SKM-1 treated with dmso at 0.1 percent for 144 hours (cell line): ENCODE measurements around the gene MSMP.

Source experiments
- DNase-seq: peaks from one replicate; lab custom pipeline; 2025; ENCODE audit not compliant: unreplicated experiment; lab: John Stamatoyannopoulos, UW

The MSMP gene

DNA sequence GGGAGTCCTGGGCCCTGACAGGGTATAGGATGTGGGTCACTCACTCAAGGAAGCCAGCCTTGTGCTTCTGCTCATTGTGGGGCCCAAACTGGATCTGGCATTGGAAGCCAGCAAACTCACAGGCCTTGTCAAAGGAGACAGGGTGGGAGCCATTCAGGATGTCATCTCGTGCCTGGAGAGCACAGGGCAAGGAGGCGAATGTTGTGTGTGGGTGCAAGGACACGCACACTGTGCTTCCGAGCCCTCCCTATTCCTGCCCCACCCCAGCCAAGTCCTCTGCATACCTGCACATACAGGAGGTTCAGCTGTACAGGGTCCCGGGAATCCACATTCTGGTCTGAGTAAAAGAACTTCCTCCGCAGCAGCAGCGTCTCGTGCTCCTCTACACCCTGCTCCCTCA lies 30.2 kb downstream of the MSMP start:
- DNase-seq = no peak

DNA sequence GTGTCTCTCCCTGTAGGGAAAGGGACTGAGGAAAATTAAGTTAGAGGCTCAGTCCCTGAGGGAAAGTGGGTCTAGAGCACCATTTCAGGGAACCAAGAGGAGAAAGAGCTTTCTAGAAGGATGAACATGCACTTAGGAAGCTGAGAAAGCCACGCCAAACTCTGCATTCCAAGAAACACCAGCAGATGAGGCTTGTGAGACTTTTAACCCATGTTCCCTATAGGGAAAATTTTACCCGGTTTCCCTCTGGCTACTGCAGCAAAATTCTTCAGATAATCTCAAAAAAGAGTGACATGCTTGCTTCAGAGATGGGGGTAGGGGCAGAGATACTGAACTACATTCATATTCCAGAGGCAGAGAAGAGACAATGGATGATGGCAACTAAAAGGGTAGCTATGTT lies 30.6 kb downstream of the MSMP start:
- DNase-seq = no peak

DNA sequence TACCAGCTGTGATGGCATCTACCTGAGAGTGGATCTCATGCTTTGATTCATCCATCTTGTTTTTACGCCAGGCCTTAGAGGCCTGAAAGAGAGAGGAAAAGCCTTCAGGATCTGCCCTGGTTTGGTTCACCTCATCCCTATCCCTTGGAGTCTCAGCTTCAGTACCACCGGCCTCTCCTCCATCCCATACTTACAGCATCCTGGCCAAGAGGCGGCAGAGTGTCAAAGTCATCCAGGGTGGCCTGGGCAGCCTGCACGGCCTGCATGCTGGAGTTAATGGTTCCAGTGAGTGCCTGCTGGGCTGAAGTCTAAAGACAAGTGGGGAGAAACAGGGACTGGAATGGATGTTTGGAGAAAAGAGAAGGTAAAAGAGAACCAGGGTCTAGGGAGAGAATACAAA lies 34.5 kb downstream of the MSMP start:
- no peak for DNase-seq

GRCh38 chr9:35718721-35719511 lies 35.2 kb downstream of the MSMP start:
- DNase-seq = no peak

GRCh38 chr9:35717132-35717870 lies 36.8 kb downstream of the MSMP start:
- no peak for DNase-seq

GRCh38 chr9:35716230-35716629 lies 37.8 kb downstream of the MSMP start:
- no peak for DNase-seq

GRCh38 chr9:35714579-35715252 lies 39.4 kb downstream of the MSMP start:
- no peak for DNase-seq

DNA sequence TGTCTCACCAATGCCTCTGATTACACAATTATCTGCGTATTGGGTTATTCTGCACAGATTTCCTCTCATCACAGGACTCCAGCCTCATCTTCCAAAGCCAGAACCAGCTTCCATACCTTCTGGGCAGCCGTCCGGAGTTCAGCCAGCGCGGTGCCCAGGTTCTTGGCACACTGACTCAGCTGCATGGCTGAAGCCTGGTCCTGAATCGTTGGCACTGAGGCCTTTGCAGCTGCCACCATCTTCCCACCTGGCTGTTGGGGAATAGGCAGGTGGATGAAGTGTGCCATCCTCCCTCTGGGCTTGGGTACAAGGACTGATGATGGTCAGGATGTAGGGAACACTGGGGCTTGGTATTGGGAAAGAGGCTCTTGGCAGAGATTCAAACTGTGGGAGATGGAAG lies 40.0 kb downstream of the MSMP start:
- DNase-seq = no peak

- no peak for DNase-seq
These were observed 40.5 kb downstream of the MSMP start for GRCh38 chr9:35713578-35713977.

GRCh38 chr9:35712762-35713400 lies 41.2 kb downstream of the MSMP start:
- no peak for DNase-seq

GRCh38 chr9:35711501-35712428 lies 42.3 kb downstream of the MSMP start:
- no peak for DNase-seq

DNA sequence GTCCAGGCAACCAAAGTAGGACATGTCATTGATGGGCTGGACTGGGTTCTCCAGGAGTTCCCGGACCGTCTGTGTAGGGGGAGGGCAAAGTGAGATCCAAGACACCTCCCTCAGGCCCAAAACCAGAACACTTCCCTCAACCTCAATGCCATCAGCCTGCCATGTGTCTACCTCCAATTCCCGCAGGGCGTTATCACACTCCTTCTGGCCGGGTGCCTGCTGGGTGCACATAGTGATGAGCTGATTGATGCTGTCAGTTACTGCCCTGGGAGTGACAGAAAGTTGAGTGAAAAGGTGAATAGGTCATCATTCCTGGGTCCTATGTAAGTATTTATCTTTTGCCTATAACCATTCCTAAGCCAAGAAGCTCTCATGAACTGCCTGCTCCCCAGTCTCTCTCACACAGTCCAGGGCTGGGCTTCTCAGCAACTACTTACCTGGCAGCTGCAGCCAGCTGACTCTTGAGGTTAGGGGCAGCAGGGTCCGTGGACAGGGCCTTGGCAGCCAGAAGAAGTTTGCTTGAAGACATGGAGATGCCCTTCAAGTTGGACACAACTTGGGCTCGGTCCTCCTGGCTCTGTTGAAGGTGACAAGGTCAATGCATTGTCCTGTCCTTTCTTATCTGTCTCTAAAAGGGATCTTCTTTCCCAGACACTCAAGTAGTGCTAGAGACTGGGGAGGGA lies 43.1 kb downstream of the MSMP start:
- no peak for DNase-seq

DNA sequence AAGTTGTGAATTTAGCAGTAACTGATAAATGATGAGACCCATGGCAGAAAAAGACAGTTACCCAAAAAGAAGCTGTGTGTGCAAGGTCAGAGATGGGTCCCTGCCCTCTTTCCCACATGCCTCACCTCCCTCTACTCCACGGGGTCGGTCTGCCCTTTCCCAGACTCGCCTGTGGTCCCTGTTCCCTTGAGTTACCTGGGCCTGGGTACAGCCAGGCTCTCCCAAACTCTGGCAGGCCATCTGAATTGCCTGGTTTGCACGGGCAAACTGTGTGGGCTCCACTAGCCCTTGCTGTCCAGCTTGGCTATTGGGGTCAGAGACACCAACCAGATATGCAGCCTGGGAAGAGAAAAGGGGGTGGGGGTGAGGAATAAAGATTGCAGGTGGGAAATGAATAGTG lies 45.9 kb downstream of the MSMP start:
- DNase-seq = no peak

DNA sequence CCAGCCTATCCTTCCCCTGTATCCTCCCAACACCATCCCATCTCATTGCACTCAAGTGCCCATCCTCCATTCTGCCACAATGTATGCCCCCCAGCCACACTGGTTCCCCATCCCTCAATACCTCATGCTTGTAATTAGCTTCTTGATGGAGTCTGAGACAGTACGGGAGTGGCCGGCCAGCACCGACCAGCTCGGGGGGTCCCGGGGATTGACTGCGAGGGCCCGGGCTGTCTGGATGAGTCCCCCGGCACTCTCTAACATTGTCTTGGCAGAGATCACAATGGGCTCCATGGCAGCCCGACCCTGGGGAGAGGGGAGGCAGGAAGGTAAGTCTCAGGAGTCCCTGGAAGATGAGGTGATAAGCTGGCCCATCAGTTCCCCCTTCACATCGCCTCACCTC lies 47.1 kb downstream of the MSMP start:
- no peak for DNase-seq

- DNase-seq = no peak
These were observed 48.1 kb downstream of the MSMP start for GRCh38 chr9:35705836-35706430.

GRCh38 chr9:35705372-35705771 lies 48.7 kb downstream of the MSMP start:
- no peak for DNase-seq

GRCh38 chr9:35703906-35704672 lies 50.0 kb downstream of the MSMP start:
- no peak for DNase-seq
